NCI-H2081 (cell line): ENCODE data around the gene OR4A15.

Source experiments
- DNase-seq, 2 experiments: peaks; one replicate each; lab custom pipeline; 2025; lab: John Stamatoyannopoulos, UW

Gene OR4A15

DNA sequence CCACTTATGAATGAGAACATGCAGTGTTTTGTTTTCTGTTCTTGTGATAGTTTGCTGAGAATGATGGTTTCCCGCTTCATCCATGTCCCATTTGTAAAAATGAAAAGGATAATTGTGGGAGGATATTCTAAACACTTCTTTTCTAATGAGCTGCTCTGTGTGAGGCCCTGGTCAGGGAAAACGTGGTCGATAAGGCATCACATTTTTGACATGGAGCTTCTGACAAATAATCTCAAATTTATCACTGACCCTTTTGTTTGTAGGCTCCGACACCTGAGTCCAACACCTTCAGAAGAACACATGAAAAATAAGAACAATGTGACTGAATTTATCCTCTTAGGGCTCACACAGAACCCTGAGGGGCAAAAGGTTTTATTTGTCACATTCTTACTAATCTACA is at the start of gene OR4A15:
Gene OR4A15, plus strand, starts transcription at position 301 of the 400 bp plus-strand sequence. Its CDS starts 0 bp downstream, at position 301.
- no peak for DNase-seq

DNA sequence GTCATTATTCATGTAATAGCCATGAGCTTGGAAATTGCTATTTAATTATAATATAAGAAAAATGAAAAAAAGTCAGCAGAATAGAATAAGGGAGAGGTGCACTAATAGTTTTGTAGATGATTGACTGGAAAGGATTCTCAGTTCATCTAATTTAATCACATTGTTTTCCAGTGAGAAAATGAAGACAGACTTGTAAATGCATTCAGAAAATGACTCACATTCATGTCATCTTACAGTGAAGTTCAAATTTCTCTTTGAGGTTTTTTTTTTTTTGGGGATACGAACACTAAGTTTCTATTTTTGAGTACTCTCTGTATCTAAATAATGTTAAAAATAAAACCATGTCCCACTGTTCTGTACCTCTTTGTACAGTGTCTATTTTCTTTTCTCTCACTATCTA is 43.3 kb upstream of the OR4A15 start:
- DNase-seq: no peak

DNA sequence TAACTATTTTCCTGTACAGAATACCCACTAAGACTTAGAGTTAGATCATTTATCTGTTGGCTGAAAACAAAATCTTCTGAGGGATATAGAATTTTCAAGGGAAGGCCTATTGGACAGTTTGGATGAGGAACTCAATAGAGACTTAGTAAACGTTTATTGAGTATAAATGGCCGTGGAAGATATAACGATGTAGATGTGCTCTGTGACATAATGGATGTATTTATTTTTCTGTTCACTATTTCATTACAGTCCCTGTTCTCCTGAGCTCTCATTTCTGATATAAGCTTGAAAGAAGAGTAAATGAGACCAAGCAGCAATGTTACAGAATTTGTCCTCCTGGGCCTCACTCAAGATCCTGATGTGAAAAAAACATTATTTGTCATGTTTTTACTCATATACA is 24.9 kb upstream of the OR4A15 start, which contains the start of gene OR4A16:
Gene OR4A16, plus strand, starts transcription at position 301 of the 400 bp plus-strand sequence. Its CDS starts 0 bp downstream, at position 301.
- no peak for DNase-seq

GRCh38 chr11:55345306-55345705 is 22.5 kb upstream of the OR4A15 start:
- DNase-seq: no peak

GRCh38 chr11:55349032-55349431 is 18.7 kb upstream of the OR4A15 start:
- no peak for DNase-seq

DNA sequence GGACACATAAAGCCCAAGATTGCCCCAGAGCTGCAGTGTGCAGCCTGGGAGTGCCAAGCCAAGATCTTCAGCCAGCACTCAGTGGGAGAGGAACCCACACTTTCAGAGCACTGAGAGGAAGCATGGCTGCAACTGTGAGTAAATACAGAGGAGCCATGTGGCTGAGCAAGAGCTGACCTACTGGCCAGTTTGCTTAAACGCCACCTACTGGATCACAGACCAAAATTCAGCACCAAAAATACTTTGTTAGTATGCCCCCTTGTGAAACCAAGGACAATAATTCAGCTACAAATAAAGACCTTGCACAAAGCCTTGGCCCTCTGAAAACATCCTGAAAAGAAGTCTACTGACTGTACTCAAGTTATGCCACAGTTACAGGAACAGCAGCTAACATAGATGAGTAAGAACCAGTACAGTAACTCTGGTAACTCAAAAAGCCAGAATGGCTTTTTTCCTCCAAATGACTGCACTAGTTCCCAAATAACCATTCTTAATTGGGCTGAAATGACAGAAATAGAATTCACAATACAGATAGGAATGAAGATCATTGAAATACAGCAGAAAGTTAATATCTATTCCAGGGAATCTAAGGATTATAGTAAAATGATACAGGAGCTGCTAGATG is 10.1 kb upstream of the OR4A15 start:
- DNase-seq: no peak

- DNase-seq: no peak
These were observed 33.2 kb downstream of the OR4A15 start for GRCh38 chr11:55401011-55401410.
